ENCODE results near the gene C5AR2.
A peak's percentile ranks its signal among the peaks of the same experiment; 100 is the strongest.
"Not testable (repeated sequence)": the region's sequence is repeated elsewhere in the genome, so short reads cannot be mapped to it uniquely, and the experiment has no call there.

The C5AR2 gene

DNA sequence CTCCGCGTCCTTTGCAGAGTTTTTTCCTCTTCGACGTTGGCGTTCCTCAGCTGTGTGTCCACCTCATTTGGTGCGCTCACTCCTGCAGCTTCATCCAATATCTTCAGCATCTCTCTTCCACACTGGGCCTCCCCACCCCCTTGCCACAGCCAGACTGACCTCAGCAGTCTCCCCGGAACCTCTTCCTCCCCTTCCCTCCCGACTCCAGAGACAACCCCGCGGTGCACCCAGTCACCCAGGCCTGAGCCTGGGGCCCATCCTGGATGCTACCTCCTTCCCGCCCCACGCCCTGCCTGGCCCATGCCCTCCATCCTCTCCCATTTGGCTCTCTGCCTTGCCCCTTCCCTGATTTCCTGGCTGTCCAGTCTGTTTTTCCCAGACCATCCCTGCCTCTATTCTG lies 8.1 kb upstream of the C5AR2 start:
- no peak for DNase-seq (ENCODE audit: low read depth in 2 of 2)

DNA sequence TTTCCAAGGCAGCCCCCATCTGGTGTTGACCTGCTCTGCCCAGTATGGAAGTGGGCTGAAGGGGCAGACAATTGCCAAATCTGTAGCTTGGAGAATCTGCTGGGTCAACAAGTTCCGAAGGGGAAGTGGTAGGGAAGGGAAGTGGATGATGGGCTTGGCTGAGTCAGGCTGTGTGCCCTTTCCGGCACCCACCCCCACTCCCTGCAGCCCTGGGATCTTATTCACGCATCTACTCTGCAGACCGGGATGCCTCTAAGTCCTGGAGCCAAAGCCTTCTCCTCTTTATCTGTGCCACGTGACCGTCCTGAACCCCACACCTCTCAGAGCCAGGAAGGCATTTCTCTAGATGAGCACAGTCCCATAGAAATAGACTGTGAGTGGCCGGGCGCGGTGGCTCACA lies 7.5 kb upstream of the C5AR2 start:
- no peak for DNase-seq (ENCODE audit: low read depth in 2 of 2)

DNA sequence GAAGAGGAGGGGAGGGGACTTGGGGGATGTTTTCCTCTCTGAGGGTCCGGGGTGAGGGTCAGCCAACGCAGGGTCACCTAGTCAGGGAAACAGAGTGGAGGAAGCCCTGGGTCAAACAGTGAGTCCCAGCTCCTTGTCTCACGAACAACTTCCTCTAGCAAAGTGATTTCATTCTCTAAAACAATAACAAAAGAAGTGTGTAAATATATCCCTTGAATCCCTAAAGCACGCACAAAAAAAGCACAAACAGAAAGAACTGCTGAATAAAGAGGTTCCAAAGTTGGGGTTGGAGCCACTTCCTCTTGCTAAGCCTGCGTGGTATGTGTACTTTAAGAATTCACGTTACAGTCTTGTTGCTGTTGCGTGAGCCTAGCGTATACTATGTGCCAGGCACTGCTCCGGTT lies 1.5 kb upstream of the C5AR2 start:
- no peak for DNase-seq (ENCODE audit: low read depth in 2 of 2)

DNA sequence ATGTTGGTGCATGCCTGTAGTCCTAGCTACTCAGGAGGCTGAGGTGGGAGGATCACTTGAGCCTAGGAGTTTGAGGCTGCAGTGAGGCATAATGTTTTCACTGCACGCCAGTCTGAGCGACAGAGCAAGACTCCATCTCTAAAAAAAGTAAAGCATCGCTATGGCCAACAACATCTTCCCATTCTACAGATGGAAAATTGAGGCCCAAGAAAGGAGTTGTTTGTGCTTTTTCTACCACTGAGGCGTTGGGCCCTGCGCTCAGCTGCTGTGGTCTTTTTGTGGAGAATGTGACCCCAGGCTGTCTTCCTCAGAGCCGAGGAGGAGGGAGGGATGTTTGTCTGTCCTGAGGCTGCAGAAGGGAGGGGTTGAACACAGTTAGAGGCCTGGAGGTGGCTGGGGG lies 485 bp upstream of the C5AR2 start:
- no peak for DNase-seq (ENCODE audit: low read depth in 2 of 2)

DNA sequence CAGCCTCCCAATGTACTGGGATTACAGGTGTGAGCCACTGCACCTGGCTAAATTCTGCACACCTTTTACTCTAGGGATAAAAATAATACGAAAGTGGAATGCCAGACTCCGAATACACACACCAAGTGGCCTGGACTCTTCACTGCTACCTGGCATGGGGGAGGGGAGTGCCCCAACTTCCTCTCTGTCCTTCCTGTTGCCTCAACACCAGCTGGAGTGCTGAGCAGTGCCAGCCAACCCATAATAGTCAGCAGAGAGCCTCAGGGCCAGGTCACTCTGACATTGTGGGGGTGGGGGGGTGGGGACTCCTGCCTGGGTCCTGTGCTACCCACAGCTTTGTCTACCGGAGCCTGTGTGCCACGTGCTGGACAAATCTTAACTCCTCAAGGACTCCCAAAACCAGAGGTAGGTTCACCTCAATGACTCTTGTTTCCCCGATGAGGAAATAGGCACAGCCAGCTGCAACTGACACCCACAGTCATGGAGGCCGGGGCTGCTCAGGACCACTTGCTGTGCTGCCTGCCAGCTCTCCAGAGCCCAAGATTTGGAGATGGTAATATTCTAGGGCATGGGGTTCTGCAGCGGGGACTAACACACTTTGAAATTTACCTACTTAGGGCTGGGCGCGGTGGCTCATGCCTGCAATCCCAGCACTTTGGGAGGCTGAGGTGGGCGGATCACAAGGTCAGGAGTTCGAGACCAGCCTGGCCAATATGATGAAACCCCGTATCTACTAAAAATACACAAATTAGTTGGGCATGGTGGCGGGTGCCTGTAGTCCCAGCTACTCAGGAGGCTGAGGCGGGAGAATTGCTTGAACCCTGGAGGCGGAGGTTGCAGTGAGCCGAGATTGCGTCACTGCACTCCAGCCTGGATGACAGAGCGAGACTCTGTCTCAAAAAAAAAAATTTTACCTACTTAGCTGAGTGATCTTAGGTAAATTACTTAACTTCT lies 5.1 kb downstream of the C5AR2 start:
- DNase-seq (ENCODE audit: low read depth in 2 of 2): not testable (repeated sequence)

DNA sequence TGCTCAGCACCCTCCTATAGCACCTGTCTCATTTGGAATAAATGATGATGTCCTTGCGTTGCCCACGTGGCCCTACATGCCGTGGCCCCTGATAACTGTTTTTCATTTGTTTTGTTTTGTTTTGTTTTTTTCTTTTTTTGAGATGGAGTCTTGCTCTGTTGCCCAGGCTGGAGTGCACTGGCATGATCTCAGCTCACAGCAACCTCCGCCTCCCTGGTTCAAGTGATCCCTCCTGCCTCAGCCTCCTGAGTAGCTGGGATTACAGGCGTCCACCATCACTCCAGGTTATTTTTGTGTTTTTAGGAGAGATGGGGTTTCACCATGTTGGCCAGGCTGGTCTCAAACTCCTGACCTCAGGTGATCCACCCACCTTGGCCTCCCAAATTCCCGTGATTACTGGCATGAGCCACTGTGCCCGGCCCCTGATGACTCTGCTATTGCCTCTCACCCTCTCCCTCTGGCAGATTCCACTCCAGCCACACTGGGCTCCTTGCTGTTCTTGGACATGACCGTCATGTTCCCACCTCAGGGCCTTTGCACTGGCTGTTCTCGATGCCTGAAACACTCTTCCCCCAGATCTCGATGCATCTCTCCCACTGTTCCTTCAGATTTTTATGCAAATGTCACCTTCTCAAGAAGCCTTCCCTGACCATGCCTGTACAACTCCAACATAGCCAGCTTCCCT lies 7.4 kb downstream of the C5AR2 start:
- no peak for DNase-seq (ENCODE audit: low read depth in 2 of 2)

DNA sequence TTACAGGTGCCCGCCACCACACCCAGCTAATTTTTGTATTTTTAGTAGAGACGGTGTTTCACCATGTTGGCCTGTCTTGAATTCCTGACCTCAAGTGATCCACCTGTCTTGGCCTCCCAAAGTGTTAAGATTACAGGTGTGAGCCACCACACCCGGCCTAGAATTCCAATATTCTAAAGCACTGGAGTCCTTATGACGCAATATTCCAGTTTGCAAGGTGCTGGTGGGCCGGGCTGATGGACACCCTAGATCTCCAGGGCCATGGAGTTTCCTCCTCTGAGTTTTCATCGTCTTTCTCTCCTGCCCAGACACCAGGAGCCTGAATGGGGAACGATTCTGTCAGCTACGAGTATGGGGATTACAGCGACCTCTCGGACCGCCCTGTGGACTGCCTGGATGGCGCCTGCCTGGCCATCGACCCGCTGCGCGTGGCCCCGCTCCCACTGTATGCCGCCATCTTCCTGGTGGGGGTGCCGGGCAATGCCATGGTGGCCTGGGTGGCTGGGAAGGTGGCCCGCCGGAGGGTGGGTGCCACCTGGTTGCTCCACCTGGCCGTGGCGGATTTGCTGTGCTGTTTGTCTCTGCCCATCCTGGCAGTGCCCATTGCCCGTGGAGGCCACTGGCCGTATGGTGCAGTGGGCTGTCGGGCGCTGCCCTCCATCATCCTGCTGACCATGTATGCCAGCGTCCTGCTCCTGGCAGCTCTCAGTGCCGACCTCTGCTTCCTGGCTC lies 8.7 kb downstream of the C5AR2 start:
- no peak for DNase-seq (ENCODE audit: low read depth in 2 of 2)

DNA sequence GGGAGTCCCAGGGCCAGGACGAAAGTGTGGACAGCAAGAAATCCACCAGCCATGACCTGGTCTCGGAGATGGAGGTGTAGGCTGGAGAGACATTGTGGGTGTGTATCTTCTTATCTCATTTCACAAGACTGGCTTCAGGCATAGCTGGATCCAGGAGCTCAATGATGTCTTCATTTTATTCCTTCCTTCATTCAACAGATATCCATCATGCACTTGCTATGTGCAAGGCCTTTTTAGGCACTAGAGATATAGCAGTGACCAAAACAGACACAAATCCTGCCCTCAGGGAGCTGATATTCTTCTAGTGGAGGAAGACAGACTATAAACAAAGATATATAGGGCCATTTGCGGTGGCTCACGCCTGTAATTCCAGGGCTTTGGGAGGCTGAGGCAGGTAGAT lies 9.8 kb downstream of the C5AR2 start:
- DNase-seq (ENCODE audit: low read depth in 2 of 2): no peak

DNA sequence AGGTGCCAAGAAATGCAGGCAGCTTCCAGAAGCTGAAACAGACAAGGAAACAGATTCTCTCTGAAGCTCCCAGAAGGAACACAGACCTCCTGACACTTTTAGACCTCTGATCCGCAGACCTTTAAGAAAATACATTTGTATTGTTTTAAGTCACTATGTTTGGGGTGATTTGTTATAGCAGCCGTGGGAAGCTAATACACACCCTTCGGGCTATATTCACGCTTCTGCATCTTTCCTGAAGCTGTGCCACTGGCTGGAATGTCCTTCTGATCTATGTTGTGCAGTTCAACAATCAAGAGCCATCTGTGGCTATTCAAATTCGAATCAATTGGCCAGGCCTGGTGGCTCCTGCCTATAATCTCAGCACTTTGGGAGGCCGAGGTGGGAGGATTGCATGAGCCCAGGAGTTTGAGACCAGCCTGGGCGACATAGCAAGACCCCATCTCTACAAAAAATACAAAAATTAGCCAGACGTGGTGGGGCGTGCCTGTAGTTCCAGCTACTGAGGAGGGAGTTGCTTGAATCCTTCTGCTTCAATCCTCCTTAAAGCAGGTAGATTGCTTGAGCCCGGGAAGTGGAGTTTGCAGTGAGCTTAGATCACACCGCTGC lies 11.3 kb downstream of the C5AR2 start:
- DNase-seq (ENCODE audit: low read depth in 2 of 2): no peak

DNA sequence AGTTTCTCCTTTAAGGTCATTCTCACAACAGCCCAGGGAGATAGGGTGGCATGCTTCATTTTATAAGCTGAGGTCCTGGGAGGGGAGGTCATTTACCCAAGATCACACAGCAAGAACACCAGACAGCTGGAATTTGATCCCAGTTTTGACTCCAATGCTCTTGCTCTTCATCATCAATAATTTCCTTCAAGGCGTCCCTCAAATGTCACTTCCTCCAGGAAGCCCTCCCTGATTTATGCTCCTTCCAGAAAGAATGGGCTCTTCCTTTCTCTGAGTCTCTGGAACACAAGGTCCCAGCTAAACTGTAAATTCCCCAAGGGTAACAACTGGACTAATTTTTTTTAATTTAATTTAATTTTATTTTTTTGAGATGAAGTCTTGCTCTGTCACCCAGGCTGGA lies 12.4 kb downstream of the C5AR2 start:
- no peak for DNase-seq (ENCODE audit: low read depth in 2 of 2)

DNA sequence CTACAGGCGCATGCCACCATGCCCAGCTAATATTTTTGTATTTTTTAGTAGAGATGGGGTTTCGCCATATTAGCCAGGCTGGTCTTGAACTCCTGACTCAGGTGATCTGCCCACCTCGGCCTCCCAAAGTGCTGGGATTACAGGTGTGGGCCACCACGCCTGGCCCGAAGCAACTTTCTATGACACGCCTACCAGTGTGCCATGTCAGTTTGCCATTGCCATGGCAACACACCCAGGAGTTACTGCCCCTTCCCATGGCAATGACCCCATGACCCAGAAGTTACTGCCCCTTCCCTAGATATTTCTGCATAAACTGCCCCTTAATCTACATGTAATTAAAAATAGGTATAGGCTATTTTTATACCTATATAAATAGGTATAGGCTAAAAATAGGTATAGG lies 14.0 kb downstream of the C5AR2 start:
- not testable (repeated sequence) for DNase-seq (ENCODE audit: low read depth in 2 of 2)

DNA sequence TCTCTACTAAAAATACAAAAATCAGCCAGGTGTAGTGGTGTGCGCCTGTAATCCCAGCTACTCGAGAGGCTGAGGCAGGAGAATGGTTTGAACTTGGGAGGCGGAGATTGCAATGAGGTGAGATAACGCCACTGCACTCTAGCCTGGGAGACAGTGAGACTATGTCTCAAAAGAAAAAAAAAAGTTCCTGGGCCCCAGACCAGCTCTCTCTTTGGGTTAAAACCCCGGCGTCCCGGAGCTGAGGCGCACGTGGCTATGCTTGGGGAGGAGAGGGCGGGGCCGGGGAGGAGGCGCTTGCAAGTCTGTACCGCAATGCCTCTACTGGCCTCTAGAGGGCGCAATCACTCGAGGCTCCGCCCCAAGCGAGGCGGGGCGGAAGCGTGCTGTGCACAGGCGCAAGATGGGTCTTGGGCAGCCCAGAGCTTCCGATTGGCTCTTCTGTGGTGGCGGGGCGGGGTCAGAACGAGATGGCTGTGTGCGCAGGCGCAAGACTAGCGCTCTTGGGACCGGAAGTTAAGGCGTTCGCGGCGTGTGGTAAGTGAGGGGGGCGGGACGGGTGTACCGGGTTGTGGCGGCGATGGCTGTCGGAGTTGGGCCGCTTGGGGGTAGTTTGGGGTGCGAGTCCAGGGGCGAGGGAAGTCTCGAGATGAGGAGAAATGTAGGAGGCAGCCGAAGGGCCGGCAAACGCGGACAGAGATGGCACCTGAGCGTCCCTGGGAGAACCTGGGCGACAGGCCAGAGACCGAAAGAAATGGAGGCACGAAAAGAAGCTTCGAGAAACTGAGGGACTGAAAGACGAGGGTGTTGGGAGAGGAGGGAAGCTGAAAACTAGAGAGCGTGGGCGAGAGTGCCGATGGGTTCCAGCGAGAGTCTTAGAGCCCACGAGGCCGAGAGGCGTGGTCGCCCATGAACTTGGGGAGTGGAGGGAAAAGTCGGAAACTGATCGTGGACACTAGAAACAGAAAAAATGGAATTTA lies 17.1 kb downstream of the C5AR2 start, which contains the start of gene DHX34:
Gene DHX34, plus strand, starts transcription at position 497 of the 977 bp plus-strand sequence. CDS start 3,716 bp downstream, outside the sequence.
- peak; percentile 98 for DNase-seq (ENCODE audit: low read depth in 2 of 2)

DNA sequence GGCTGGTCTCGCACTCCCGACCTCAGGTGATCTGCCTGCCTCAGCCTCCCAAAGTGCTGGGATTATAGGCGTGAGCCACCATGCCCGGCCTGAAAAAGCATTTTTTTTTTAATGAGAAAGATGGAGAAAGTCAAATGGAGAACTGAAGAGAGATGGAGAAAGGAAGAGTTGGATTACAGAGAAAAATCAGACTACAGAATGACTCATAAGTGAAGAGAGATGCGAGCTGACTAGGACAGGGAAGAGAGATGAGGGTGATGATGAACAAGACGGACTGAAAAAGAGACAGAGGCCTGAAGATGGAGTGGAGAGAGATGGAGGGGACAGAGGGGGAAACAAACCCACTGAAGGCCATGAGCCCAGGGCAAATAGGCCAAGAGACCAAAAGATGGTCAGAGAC lies 18.7 kb downstream of the C5AR2 start:
- no peak for DNase-seq (ENCODE audit: low read depth in 2 of 2)

DNA sequence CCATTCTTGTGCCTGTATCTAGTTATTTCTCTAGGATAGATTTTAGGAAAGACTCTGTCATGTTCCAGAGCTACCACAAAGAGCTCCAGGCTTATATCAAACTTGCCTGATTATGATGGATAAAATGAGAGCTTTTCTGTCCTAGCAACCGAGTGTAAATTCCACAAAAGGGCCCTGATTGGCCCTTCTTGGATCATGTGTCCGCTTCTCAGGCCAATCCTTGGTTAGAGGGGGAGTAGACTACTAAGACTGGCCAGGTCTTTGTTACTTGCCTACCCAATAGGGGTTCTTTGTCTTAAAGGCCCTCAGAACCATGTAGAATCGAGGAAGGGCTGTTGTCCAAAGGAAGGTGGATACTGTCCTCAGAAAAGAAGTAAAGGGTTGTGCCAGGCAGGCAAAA lies 19.6 kb downstream of the C5AR2 start:
- no peak for DNase-seq (ENCODE audit: low read depth in 2 of 2)

DNA sequence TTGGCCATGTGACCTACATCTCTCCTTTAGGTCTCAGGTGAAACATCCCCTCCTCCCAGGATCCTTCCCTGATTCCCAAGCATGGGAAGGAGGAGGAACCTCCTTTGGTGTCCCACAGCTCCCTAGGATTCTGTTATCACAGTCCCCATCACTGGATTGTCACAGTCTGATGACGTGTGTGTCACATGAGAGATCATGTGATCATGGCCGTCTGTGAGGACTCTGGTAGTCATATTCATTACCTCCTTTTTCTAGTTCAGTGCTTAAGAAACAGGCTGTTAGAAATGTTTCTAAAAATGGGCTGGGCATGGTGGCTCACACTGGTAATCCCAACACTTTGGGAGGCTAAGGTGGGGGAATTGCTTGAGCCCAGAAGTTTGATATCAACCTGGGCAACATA lies 20.1 kb downstream of the C5AR2 start:
- DNase-seq (ENCODE audit: low read depth in 2 of 2): no peak

DNA sequence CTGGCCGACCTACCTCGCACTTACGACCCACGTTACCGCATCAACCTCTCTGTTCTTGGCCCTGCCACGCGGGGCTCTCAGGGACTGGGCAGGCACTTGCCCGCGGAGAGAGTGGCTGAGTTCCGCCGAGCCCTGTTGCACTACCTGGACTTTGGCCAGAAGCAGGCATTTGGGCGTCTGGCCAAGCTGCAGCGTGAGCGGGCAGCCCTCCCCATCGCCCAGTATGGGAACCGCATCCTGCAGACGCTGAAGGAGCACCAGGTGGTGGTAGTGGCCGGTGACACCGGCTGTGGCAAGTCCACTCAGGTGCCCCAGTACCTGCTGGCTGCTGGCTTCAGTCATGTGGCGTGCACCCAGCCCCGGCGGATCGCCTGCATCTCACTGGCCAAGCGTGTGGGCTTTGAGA lies 21.3 kb downstream of the C5AR2 start:
- DNase-seq (ENCODE audit: low read depth in 2 of 2): no peak

DNA sequence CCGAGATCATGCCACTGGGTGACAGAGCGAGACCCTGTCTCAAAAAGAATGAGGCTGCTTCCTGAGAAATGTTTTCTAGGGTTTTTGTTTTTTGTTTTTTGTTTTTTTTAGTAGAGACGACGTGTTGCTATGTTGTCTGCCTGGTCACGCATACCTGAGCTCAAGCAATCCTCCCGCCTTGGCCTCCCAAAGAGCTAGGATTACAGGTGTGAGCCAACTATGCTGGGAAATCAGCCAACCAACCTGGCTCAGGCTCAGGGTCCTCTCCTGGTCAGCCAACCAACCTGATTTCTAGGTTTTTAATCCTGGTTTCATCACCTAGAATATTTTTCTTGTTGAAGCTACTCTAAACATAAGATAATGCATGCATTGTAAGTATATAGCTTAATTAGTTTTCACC lies 24.9 kb downstream of the C5AR2 start:
- no peak for DNase-seq (ENCODE audit: low read depth in 2 of 2)

DNA sequence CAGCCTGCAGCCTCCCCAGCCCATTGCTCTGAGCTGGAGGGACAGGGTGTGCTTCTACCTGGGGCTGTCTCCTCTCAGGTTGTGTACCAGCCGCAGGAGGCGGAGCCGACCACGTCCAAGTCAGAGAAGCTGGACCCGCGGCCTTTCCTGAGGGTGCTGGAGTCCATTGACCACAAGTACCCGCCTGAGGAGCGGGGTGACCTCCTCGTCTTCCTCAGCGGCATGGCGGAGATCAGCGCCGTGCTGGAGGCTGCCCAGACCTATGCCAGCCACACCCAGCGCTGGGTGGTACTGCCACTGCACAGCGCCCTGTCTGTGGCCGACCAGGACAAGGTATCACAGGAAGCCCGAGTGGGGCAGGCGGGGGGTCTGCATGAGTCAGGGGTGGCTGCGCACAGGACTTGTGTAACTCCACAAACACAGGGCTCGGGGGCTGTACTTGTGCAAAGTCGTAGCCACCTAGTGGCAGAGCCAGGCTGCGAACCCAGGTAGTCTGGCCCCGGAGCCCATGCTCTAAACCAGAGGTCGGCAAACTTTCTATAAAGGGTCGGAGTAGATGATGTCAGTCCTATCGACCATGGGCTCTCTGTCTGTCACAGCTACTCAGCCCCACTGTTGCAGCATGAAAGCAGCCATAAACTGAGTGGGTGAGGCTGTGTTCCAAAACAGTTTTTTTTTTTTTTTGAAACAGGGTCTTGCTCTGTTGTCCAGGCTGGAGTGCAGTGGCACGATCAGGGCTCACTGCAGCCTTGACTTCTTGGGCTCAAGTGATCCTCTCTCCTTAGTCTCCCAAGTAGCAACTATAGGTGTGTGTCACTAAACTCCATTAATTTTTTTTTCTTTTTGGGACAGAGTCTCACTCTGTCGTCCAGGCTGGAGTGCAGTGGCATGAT lies 26.1 kb downstream of the C5AR2 start:
- no peak for DNase-seq (ENCODE audit: low read depth in 2 of 2)

DNA sequence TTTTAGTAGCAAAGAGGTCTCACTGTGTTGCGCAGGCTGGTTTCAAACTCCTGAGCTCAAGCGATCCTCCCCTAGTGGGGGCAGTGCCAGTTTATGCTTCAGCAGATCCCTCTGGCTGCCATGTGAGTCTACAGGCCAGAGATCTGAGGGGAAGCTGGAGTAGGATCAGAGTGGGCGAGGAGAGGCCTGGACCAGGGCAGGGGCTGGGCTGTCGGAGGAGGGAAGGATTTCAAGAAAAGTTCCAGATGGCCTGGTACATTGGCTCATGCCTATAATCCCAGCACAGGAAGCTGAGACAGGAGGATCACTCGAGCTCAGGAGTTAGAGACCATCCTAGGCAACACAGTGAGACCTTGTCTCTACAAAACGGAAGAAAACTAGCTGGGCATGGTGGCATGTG lies 27.0 kb downstream of the C5AR2 start:
- DNase-seq (ENCODE audit: low read depth in 2 of 2): no peak

DNA sequence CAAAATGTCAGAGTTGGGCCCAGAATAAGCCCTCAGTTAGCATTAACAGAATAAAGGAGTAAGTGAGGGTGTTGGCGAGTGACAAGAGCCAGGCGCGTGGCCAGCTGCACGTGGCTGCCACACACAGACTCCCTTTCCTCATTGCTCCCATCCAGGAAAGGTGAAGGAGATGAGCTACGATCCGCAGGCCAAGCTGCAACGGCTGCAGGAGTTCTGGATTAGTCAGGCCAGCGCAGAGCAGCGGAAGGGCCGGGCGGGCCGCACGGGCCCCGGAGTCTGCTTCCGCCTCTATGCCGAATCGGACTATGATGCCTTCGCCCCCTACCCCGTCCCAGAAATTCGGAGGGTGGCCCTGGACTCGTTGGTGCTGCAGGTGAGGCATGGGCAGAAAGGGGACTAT lies 30.3 kb downstream of the C5AR2 start:
- DNase-seq (ENCODE audit: low read depth in 2 of 2): no peak
